Stomach (tissue), 9 donors: ENCODE results near the gene KCNT2. TPM values are rescaled to one million over a fixed set of nuclear protein-coding genes. Genes with fewer than 3 reads are reported as not detected.

Experiments
- DNase-seq, 2 donors: peaks; one replicate each; pipeline versions ENCODE4 v3.0.0 to v3.0.0-alpha.2; 2013 to 2019
- H3K27ac ChIP-seq, 5 donors: fragments of 200-600 bp in 4 of 5; sonication (generic) in 4 of 5; one replicate each; pipeline ENCODE4 v1.5.1; 2013 to 2019; ENCODE audit warnings: mild to moderate bottlenecking in 1 of 5, moderate library complexity in 1 of 5
- H3K27me3 ChIP-seq, 3 donors: fragments of 200-600 bp; sonication (generic); one replicate each; pipeline ENCODE4 v1.5.1; 2017 to 2019; ENCODE audit warnings: mixed run types in 1 of 3
- H3K36me3 ChIP-seq, 4 donors: fragments of 200-600 bp; sonication (generic); 1 replicate in 3 of 4; 2 replicates in 1 of 4; pipeline ENCODE4 v1.5.1; 2016 to 2019
- H3K4me1 ChIP-seq, 4 donors: fragments of 200-600 bp; sonication (generic); one replicate each; pipeline ENCODE4 v1.5.1; 2016 to 2019
- H3K4me3 ChIP-seq, 4 donors: fragments of 200-600 bp; sonication (generic) in 3 of 4; one replicate each; pipeline ENCODE4 v1.5.1; 2016 to 2019; ENCODE audit warnings: mild to moderate bottlenecking in 1 of 4
- H3K9me3 ChIP-seq, 4 donors: fragments of 200-600 bp; sonication (generic); one replicate each; pipeline ENCODE4 v1.5.1; 2016 to 2019
- CTCF ChIP-seq, 7 experiments: fragments of 450-650 bp in 4 of 7; fragments of 200-600 bp in 3 of 7; sonication (generic) in 3 of 7; IDR thresholded peaks; one replicate each; pipeline ENCODE4 v1.5.1; 2016 to 2019; ENCODE audit warnings: antibody characterized with exemption in 7 of 7, control low read depth in 2 of 7, mild to moderate bottlenecking in 1 of 7
- EP300 ChIP-seq: sonication (generic); formaldehyde crosslinking; IDR thresholded peaks from one replicate; pipeline ENCODE4 v1.6.1; 2017; ENCODE audit warnings: antibody characterized with exemption
- POLR2A ChIP-seq, 4 donors: fragments of 450-650 bp; IDR thresholded peaks; one replicate each; pipeline ENCODE4 v1.6.1; 2016; ENCODE audit warnings: antibody characterized with exemption in 4 of 4, control low read depth in 2 of 4, mild to moderate bottlenecking in 1 of 4, moderate library complexity in 1 of 4
- POLR2AphosphoS5 ChIP-seq, 3 donors: sonication (generic); formaldehyde crosslinking; IDR thresholded peaks; one replicate each; pipeline ENCODE4 v1.6.1; 2016; ENCODE audit warnings: antibody characterized with exemption in 3 of 3
- WGBS, 5 donors: extraction: QIAGEN DNeasy Blood & Tissue Kit in 3 of 5; methylation state at CpG; one replicate each; pipeline versions ENCODE4 v1.1.5 to v1.1.7; 2013 to 2018; 5-methylcytosine and 5-hydroxymethylcytosine counted together
- intact Hi-C: fragments of 100-400 bp; cut with DNase I; formaldehyde crosslinking; loops from one replicate; pipeline ENCODE4 v1.15.1; 2023; ENCODE audit warnings: low total_unique reads
- polyA plus RNA-seq, 3 donors: library from polyadenylated mRNA; stranded (reverse); fragments of 200-250 nt; gene quantifications; one replicate each; pipeline ENCODE4 v1.2.3, GENCODE V29; 2013
- total RNA-seq, 5 donors: library from RNA; depleted of rRNA; stranded (reverse); fragments of >200 nt; gene quantifications; one replicate each; pipeline versions ENCODE4 v1.1.0 to v1.2.3, GENCODE V29; 2014 to 2016
- donor health status: healthy with polysubstance abuse.
- donor health status: Bipolar disorder and iron deficiency.
- donor health status: healthy.

Gene KCNT2
- total and polyA plus RNA-seq, 8 donors, result 0.29 to 32.3 (median 0.93) TPM

- Histone ChIP-seq H3K4me3 (peak within 1 kb of the TSS; percentile 15 to 36 (median 22)), H3K4me1 (no peaks in the 10 kb centered on the region), H3K9me3 (no peaks in the 10 kb centered on the region), H3K36me3 (no peaks in the 10 kb centered on the region), H3K27ac (peak within 1 kb of the TSS in 4 of 5 donors; percentile 8 to 53 (median 34)), H3K27me3 (no peaks in the 10 kb centered on the region)
- TF ChIP-seq POLR2AphosphoS5 (IDR thresholded peaks at IDR 0.05) (peak; percentile 43 to 76 (median 72)), CTCF (IDR thresholded peaks at IDR 0.05) (no peak)
- WGBS, 5 donors, result 5 to 13% (median 11%) methylated on average over 5 of the region's 5 CpGs
- DNase-seq, result peak in 1 of 2 donors; percentile 66
- intact Hi-C loops, result no loop called here
Measured at GRCh38 chr1:196651637-196652215, 43.5 kb upstream of the KCNT2 start, which contains the start of gene CFH. TSS of gene CFH (plus strand) at chr1:196652043. CDS start at chr1:196652118, 75 bp downstream.

GRCh38 chr1:196651079-196651478 lies 42.8 kb upstream of the KCNT2 start:
- DNase-seq, result no peak
- TF ChIP-seq CTCF (IDR thresholded peaks at IDR 0.05) (no peak), EP300 (no peak), POLR2A (IDR thresholded peaks at IDR 0.05) (no peak), POLR2AphosphoS5 (IDR thresholded peaks at IDR 0.05) (no peak)
- Histone ChIP-seq H3K4me3 (no peak overlapping the region), H3K27me3 (no peaks in the 10 kb centered on the region), H3K27ac (peak overlapping the region in 3 of 5 donors; percentile 31 to 53 (median 38)), H3K4me1 (no peaks in the 10 kb centered on the region), H3K9me3 (no peaks in the 10 kb centered on the region), H3K36me3 (no peaks in the 10 kb centered on the region)
- WGBS, 5 donors, result 72 to 77% (median 74%) methylated on average over 3 of the region's 3 CpGs
- intact Hi-C loops, result no loop called here

- intact Hi-C loops, result no loop called here
- TF ChIP-seq EP300, result no peak
- TF ChIP-seq POLR2A (IDR thresholded peaks at IDR 0.05), result no peak
- no peak for TF ChIP-seq POLR2AphosphoS5 (IDR thresholded peaks at IDR 0.05)
- TF ChIP-seq CTCF (IDR thresholded peaks at IDR 0.05), result no peak
- no peak for DNase-seq
- H3K4me1 ChIP-seq, result no peaks in the 10 kb centered on the region
- no peaks in the 10 kb centered on the region for H3K27me3 ChIP-seq
- H3K9me3 ChIP-seq, result no peaks in the 10 kb centered on the region
- H3K36me3 ChIP-seq, result no peaks in the 10 kb centered on the region
- H3K27ac ChIP-seq, result no peak overlapping the region
- WGBS, 5 donors, result 73 to 94% (median 84%) methylated on average over 12 of the region's 12 CpGs
- H3K4me3 ChIP-seq, result no peak overlapping the region
Measured at GRCh38 chr1:196650403-196650802, 42.2 kb upstream of the KCNT2 start.

GRCh38 chr1:196649990-196650389 lies 41.8 kb upstream of the KCNT2 start:
- 77 to 93% (median 82%) methylated on average over 12 of the region's 12 CpGs for WGBS, 5 donors
- TF ChIP-seq POLR2A (IDR thresholded peaks at IDR 0.05) (no peak), EP300 (no peak), CTCF (IDR thresholded peaks at IDR 0.05) (no peak), POLR2AphosphoS5 (IDR thresholded peaks at IDR 0.05) (no peak)
- Histone ChIP-seq H3K4me3 (no peak overlapping the region), H3K27ac (no peak overlapping the region), H3K4me1 (no peaks in the 10 kb centered on the region), H3K9me3 (no peaks in the 10 kb centered on the region), H3K27me3 (no peaks in the 10 kb centered on the region), H3K36me3 (no peaks in the 10 kb centered on the region)
- intact Hi-C loops, result no loop called here
- DNase-seq, result no peak
